HepG2 (cell line): ENCODE results near the gene MAN1B1. TPM values are rescaled to one million over a fixed set of nuclear protein-coding genes. Genes with fewer than 3 reads are reported as not detected.
A peak's percentile ranks its signal among the peaks of the same experiment; 100 is the strongest.

Source experiments
- ARHGAP35 ChIP-seq: sonication (generic); formaldehyde crosslinking; IDR thresholded peaks from 2 replicates; pipeline ENCODE4 v1.9.0; 2022; ENCODE audit warnings: mild to moderate bottlenecking, inconsistent platforms, moderate library complexity, missing genetic modification reagents, borderline replicate concordance
- FOXA3 ChIP-seq: IDR thresholded peaks from 2 replicates; pipeline ENCODE4 v1.6.1; 2016; ENCODE audit warnings: missing genetic modification reagents, missing compliant biosample characterization
- IKZF4 ChIP-seq: sonication (generic); formaldehyde crosslinking; IDR thresholded peaks from 2 replicates; pipeline ENCODE4 v1.5.1; 2020; ENCODE audit warnings: borderline replicate concordance, mild to moderate bottlenecking, low read depth, missing genetic modification reagents; ENCODE audit errors: not compliant biosample characterization
- KDM2A ChIP-seq: sonication (generic); formaldehyde crosslinking; IDR thresholded peaks from 2 replicates; pipeline ENCODE4 v1.4.0; 2020; ENCODE audit warnings: low read depth, missing genetic modification reagents, borderline replicate concordance
- MEIS1 ChIP-seq: sonication (generic); formaldehyde crosslinking; IDR thresholded peaks from 2 replicates; pipeline ENCODE4 v1.9.0; 2021; ENCODE audit warnings: mild to moderate bottlenecking, missing genetic modification reagents, moderate library complexity, borderline replicate concordance
- POLR2G ChIP-seq: fragments of 200-400 bp; formaldehyde crosslinking; IDR thresholded peaks from 2 replicates; pipeline ENCODE4 v1.6.1; 2018; ENCODE audit warnings: mild to moderate bottlenecking, low read depth, low read length, moderate library complexity
- RORA ChIP-seq: sonication (generic); formaldehyde crosslinking; IDR thresholded peaks from 2 replicates; pipeline ENCODE4 v1.5.0; 2020; ENCODE audit warnings: mild to moderate bottlenecking, missing genetic modification reagents, moderate library complexity
- ZNF10 ChIP-seq: sonication (generic); formaldehyde crosslinking; IDR thresholded peaks from 2 replicates; pipeline ENCODE4 v1.4.0; 2020; ENCODE audit warnings: mild to moderate bottlenecking, low read depth, missing genetic modification reagents, borderline replicate concordance
- ZNF136 ChIP-seq: sonication (generic); formaldehyde crosslinking; IDR thresholded peaks from 2 replicates; pipeline ENCODE4 v1.8.1; 2022; ENCODE audit warnings: low read depth, mild to moderate bottlenecking, moderate library complexity, missing genetic modification reagents
- ZNF333 ChIP-seq: sonication (generic); formaldehyde crosslinking; IDR thresholded peaks from 2 replicates; pipeline ENCODE4 v1.4.0; 2020; ENCODE audit warnings: mild to moderate bottlenecking, missing genetic modification reagents, borderline replicate concordance
- ZNF451 ChIP-seq: sonication (generic); formaldehyde crosslinking; IDR thresholded peaks from 2 replicates; pipeline ENCODE4 v1.5.0; 2020; ENCODE audit warnings: mild to moderate bottlenecking, missing genetic modification reagents
- ZSCAN21 ChIP-seq: sonication (generic); formaldehyde crosslinking; IDR thresholded peaks from 2 replicates; pipeline ENCODE4 v1.8.0; 2022; ENCODE audit warnings: mild to moderate bottlenecking, missing genetic modification reagents, moderate library complexity, borderline replicate concordance
- polyA plus RNA-seq, 8 experiments: library from polyadenylated mRNA; depleted of rRNA in 3 of 8; stranded (reverse) in 7 of 8; unstranded in 1 of 8; fragments of >200 nt; fragmentation: Illumina TruSeq in 4 of 8; extraction: Trizol in 4 of 8; gene quantifications; 2 replicates each; pipeline versions ENCODE4 v1.2.1 to v1.2.3, GENCODE V29; 2011 to 2016; ENCODE audit warnings: low read depth in 4 of 8, missing spikeins in 1 of 8, mixed read lengths in 1 of 8; ENCODE audit not compliant: insufficient read depth in 1 of 8
- total RNA-seq, 5 experiments: library from RNA; depleted of rRNA; stranded (reverse); fragments of >200 nt; fragmentation: Illumina TruSeq; extraction: Trizol; gene quantifications; 2 replicates each; pipeline ENCODE4 v1.2.3, GENCODE V29; 2016; ENCODE audit warnings: low read depth in 1 of 5
- TF ChIP-seq, protein P1 (sequence below): sonication (generic); formaldehyde crosslinking; IDR thresholded peaks from 2 replicates; pipeline ENCODE4 v1.5.1; 2020; ENCODE audit warnings: mild to moderate bottlenecking, moderate library complexity, missing genetic modification reagents
- TF ChIP-seq, protein P2 (sequence below): sonication (generic); formaldehyde crosslinking; IDR thresholded peaks from 2 replicates; pipeline ENCODE4 v1.5.0; 2020; ENCODE audit warnings: missing genetic modification reagents, mild to moderate bottlenecking, borderline replicate concordance
- TF ChIP-seq, protein P3 (sequence below): sonication (generic); formaldehyde crosslinking; IDR thresholded peaks from 2 replicates; pipeline ENCODE4 v1.4.0; 2020; ENCODE audit warnings: missing genetic modification reagents

MAN1B1 gene
- total and polyA plus RNA-seq, 2 of the 13 experiments (the other 11 are each of a cell fraction or from before 2014, with no cell fraction given) = 48.9 to 59.5 TPM

DNA sequence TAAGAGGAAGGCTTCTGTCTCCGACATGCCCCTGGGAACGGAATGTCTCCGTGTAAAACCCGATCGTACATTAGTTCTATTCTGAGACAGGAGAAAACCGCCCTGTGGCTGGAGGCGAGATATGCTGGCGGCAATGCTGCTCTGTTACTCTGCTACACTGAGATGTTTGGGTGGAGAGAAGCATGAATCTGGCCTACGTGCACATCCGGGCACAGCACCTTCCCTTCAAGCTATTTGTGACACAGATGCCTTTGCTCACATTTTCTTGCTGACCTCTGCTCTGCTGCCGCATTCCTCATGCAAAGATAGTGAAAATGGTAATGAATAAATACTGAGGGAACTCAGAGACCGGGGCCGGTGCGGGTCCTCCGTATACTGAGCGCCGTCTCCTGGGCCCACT, 29.9 kb downstream of the MAN1B1 start (continued):
- TF ChIP-seq KDM2A (CRISPR knock-in tag) = peak; percentile 25; the same call in 1 of the 2 replicates
- TF ChIP-seq, protein P1, sequence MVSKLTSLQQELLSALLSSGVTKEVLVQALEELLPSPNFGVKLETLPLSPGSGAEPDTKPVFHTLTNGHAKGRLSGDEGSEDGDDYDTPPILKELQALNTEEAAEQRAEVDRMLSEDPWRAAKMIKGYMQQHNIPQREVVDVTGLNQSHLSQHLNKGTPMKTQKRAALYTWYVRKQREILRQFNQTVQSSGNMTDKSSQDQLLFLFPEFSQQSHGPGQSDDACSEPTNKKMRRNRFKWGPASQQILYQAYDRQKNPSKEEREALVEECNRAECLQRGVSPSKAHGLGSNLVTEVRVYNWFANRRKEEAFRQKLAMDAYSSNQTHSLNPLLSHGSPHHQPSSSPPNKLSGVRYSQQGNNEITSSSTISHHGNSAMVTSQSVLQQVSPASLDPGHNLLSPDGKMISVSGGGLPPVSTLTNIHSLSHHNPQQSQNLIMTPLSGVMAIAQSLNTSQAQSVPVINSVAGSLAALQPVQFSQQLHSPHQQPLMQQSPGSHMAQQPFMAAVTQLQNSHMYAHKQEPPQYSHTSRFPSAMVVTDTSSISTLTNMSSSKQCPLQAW (CRISPR knock-in tag) = 0 out of 2 replicates have a peak, but pooled peaks have one; percentile 33
- no peak for TF ChIP-seq ZNF136 (CRISPR knock-in tag)
- no peak for TF ChIP-seq ZNF333 (CRISPR knock-in tag)
- no peak for TF ChIP-seq ZNF451 (CRISPR knock-in tag)
- TF ChIP-seq, protein P2, sequence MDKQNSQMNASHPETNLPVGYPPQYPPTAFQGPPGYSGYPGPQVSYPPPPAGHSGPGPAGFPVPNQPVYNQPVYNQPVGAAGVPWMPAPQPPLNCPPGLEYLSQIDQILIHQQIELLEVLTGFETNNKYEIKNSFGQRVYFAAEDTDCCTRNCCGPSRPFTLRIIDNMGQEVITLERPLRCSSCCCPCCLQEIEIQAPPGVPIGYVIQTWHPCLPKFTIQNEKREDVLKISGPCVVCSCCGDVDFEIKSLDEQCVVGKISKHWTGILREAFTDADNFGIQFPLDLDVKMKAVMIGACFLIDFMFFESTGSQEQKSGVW (CRISPR knock-in tag) = no peak
- no peak for TF ChIP-seq FOXA3 (CRISPR knock-in tag)
- TF ChIP-seq RORA (CRISPR knock-in tag) = no peak
- no peak for TF ChIP-seq IKZF4 (CRISPR knock-in tag)
- no peak for TF ChIP-seq ARHGAP35
- TF ChIP-seq POLR2G = 0 out of 2 replicates have a peak, but pooled peaks have one; percentile 20
- no peak for TF ChIP-seq ZNF10 (CRISPR knock-in tag)
- 0 out of 2 replicates have a peak, but pooled peaks have one; percentile 41 for TF ChIP-seq MEIS1 (CRISPR knock-in tag)
- TF ChIP-seq ZSCAN21 (CRISPR knock-in tag) = no peak
- TF ChIP-seq, protein P3, sequence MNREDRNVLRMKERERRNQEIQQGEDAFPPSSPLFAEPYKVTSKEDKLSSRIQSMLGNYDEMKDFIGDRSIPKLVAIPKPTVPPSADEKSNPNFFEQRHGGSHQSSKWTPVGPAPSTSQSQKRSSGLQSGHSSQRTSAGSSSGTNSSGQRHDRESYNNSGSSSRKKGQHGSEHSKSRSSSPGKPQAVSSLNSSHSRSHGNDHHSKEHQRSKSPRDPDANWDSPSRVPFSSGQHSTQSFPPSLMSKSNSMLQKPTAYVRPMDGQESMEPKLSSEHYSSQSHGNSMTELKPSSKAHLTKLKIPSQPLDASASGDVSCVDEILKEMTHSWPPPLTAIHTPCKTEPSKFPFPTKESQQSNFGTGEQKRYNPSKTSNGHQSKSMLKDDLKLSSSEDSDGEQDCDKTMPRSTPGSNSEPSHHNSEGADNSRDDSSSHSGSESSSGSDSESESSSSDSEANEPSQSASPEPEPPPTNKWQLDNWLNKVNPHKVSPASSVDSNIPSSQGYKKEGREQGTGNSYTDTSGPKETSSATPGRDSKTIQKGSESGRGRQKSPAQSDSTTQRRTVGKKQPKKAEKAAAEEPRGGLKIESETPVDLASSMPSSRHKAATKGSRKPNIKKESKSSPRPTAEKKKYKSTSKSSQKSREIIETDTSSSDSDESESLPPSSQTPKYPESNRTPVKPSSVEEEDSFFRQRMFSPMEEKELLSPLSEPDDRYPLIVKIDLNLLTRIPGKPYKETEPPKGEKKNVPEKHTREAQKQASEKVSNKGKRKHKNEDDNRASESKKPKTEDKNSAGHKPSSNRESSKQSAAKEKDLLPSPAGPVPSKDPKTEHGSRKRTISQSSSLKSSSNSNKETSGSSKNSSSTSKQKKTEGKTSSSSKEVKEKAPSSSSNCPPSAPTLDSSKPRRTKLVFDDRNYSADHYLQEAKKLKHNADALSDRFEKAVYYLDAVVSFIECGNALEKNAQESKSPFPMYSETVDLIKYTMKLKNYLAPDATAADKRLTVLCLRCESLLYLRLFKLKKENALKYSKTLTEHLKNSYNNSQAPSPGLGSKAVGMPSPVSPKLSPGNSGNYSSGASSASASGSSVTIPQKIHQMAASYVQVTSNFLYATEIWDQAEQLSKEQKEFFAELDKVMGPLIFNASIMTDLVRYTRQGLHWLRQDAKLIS (CRISPR knock-in tag) = no peak
